ENCODE results near the gene NCK2. TPM values are rescaled to one million over a fixed set of nuclear protein-coding genes. Genes with fewer than 3 reads are reported as not detected.

NCK2 gene
- total and polyA plus RNA-seq, 2 of the 13 experiments (the other 11 are each of a cell fraction or from before 2014, with no cell fraction given) = 14.8 to 23.5 TPM

GRCh38 chr2:105890856-105891255, 146.1 kb downstream of the NCK2 start:
- H3K36me3 ChIP-seq (replicated peaks in 1 of 2; ENCODE audit: control insufficient read depth in 1 of 2, insufficient read depth in 2 of 2, low read length in 2 of 2) = peaks cover 10 to 14% of the 10 kb centered on the region in 2 experiments
- H3K4me3 ChIP-seq (replicated peaks in 1 of 3; ENCODE audit: insufficient read depth in 1 of 3, low read depth in 2 of 3, low read length in 3 of 3) = no peak overlapping the region
- peaks cover 8% of the 10 kb centered on the region; the same call in 1 of the 2 replicates for H3K9me3 ChIP-seq (ENCODE audit: low read length)
- no peak overlapping the region for H2AFZ ChIP-seq (ENCODE audit: low read length)
- 96% methylated on average over 10 of the region's 10 CpGs for WGBS (ENCODE audit: low lambda C conversion rate)
- TF ChIP-seq PITX1 (CRISPR knock-in tag; IDR thresholded peaks at IDR 0.05) = 0 out of 2 replicates have a peak, but pooled peaks have one; percentile 13
- TF ChIP-seq KDM4B (CRISPR knock-in tag; IDR thresholded peaks at IDR 0.05) = no peak
- in situ Hi-C loops (cut with HindIII; ENCODE audit: extremely low pct_ligation_motif_present, low pct_unique_long_range_greater_than_20kb) = no loop called here
- ChIA-PET POLR2A (no interaction called here), CTCF (ENCODE audit: low intra/inter-chr PET ratio, low total read pairs) (no interaction called here)
- H3K4me2 ChIP-seq (ENCODE audit: low read depth, low read length) = no peak overlapping the region
- ATAC-seq (no peak), DNase-seq (ENCODE audit: low spot score) (no peak), FAIRE-seq (no peak)
- H4K20me1 ChIP-seq (ENCODE audit: insufficient read depth, low read length) = no peaks in the 10 kb centered on the region
- H3K79me2 ChIP-seq (ENCODE audit: insufficient read depth, low read length) = no peaks in the 10 kb centered on the region
- intact Hi-C loops (cut with micrococcal nuclease; ENCODE audit: unreplicated experiment) = no loop called here
- peaks cover 8% of the 10 kb centered on the region for H3K4me1 ChIP-seq (ENCODE audit: insufficient read depth, low read length)
- H3K9ac ChIP-seq (ENCODE audit: insufficient read depth, low read depth, low read length) = no peak overlapping the region
- H3K27me3 ChIP-seq (ENCODE audit: control insufficient read depth in 1 of 2, insufficient read depth in 2 of 2, low read length in 2 of 2) = no peaks in the 10 kb centered on the region
- no TSS peak for BruUV-seq (replicated peaks)
- no peak overlapping the region for H3K27ac ChIP-seq (ENCODE audit: extremely low read length, insufficient read depth, low read length)

- no peak overlapping the region for H3K27ac ChIP-seq (ENCODE audit: extremely low read length, insufficient read depth, low read length)
- BruUV-seq (replicated peaks) = TSS peak; percentile 31
- H3K36me3 ChIP-seq (replicated peaks in 1 of 2; ENCODE audit: control insufficient read depth in 1 of 2, insufficient read depth in 2 of 2, low read length in 2 of 2) = peaks cover 10 to 14% of the 10 kb centered on the region in 2 experiments
- no peak for DNase-seq (ENCODE audit: low spot score)
- no peak for ATAC-seq
- ChIA-PET CTCF (ENCODE audit: low intra/inter-chr PET ratio, low total read pairs) (no interaction called here), POLR2A (no interaction called here)
- H2AFZ ChIP-seq (ENCODE audit: low read length) = no peak overlapping the region
- no peak for FAIRE-seq
- 96% methylated on average over 51 of the region's 51 CpGs for WGBS (ENCODE audit: low lambda C conversion rate)
- H3K4me1 ChIP-seq (ENCODE audit: insufficient read depth, low read length) = peaks cover 8% of the 10 kb centered on the region
- H3K27me3 ChIP-seq (ENCODE audit: control insufficient read depth in 1 of 2, insufficient read depth in 2 of 2, low read length in 2 of 2) = no peaks in the 10 kb centered on the region
- H3K9ac ChIP-seq (ENCODE audit: insufficient read depth, low read depth, low read length) = no peak overlapping the region
- intact Hi-C loops (cut with micrococcal nuclease; ENCODE audit: unreplicated experiment) (no loop called here), in situ Hi-C loops (cut with HindIII; ENCODE audit: extremely low pct_ligation_motif_present, low pct_unique_long_range_greater_than_20kb) (no loop called here)
- no peaks in the 10 kb centered on the region for H4K20me1 ChIP-seq (ENCODE audit: insufficient read depth, low read length)
- H3K4me2 ChIP-seq (ENCODE audit: low read depth, low read length) = no peak overlapping the region
- peaks cover 8% of the 10 kb centered on the region; the same call in 1 of the 2 replicates for H3K9me3 ChIP-seq (ENCODE audit: low read length)
- no peak overlapping the region for H3K4me3 ChIP-seq (replicated peaks in 1 of 3; ENCODE audit: insufficient read depth in 1 of 3, low read depth in 2 of 3, low read length in 3 of 3)
- no peak for TF ChIP-seq MYC (CRISPR knock-in tag; IDR thresholded peaks at IDR 0.05; ENCODE audit: borderline replicate concordance)
- no peak for TF ChIP-seq HMGA1 (CRISPR knock-in tag; conservative IDR thresholded peaks at IDR 0.05)
- peak; percentile 55 for TF ChIP-seq AGO2 (optimal IDR thresholded peaks at IDR 0.05; ENCODE audit: low read depth, low read length)
- no peaks in the 10 kb centered on the region for H3K79me2 ChIP-seq (ENCODE audit: insufficient read depth, low read length)
These were observed 148.6 kb downstream of the NCK2 start for GRCh38 chr2:105893011-105893995.

Data from HepG2 (cell line).